SU-DHL-6 (cell line): ENCODE data around the gene R3HDM2.

ENCODE experiments used
- H2AFZ ChIP-seq: fragments of 200-600 bp; sonication (generic); 2 replicates; pipeline ENCODE4 v1.6.1; 2014; ENCODE audit warnings: low read depth, mild to moderate bottlenecking, moderate library complexity, mixed read lengths, antibody characterized with exemption, low read length; ENCODE audit not compliant: severe bottlenecking
- H3F3A ChIP-seq: fragments of 200-600 bp; shearing (Covaris generic); 2 replicates; pipeline ENCODE4 v1.6.0; 2016; ENCODE audit warnings: antibody characterized with exemption, mild to moderate bottlenecking; ENCODE audit not compliant: insufficient read depth
- H3K27ac ChIP-seq: fragments of 200-600 bp; sonication (generic); 2 replicates; pipeline ENCODE4 v1.5.1; 2016; ENCODE audit warnings: low read depth, mild to moderate bottlenecking, low read length, moderate library complexity, mixed read lengths
- H3K27me3 ChIP-seq: fragments of 200-600 bp; sonication (generic), shearing (Covaris generic); 2 replicates; pipeline ENCODE4 v1.6.0; 2014; ENCODE audit warnings: mild to moderate bottlenecking, low read length
- H3K36me3 ChIP-seq: fragments of 200-600 bp; sonication (generic); 2 replicates; pipeline ENCODE4 v1.6.1; 2014; ENCODE audit warnings: mild to moderate bottlenecking, low read length, mixed read lengths
- H3K4me2 ChIP-seq: fragments of 300-600, 200-600 bp; shearing (Covaris generic), sonication (generic); 2 replicates; pipeline ENCODE4 v1.6.0; 2014; ENCODE audit warnings: low read length, low read depth, mild to moderate bottlenecking; ENCODE audit not compliant: poor library complexity, severe bottlenecking
- H3K4me3 ChIP-seq: fragments of 200-600 bp; sonication (generic); 2 replicates; pipeline ENCODE4 v1.5.1; 2014; ENCODE audit warnings: antibody characterized with exemption, low read length, mild to moderate bottlenecking, mixed read lengths; ENCODE audit not compliant: insufficient read depth, poor library complexity, severe bottlenecking
- H3K79me2 ChIP-seq: fragments of 200-600 bp; sonication (generic); 2 replicates; pipeline ENCODE4 v1.6.1; 2014; ENCODE audit warnings: mild to moderate bottlenecking, low read length, moderate library complexity; ENCODE audit not compliant: insufficient read depth
- H3K9ac ChIP-seq: fragments of 200-600 bp; sonication (generic); 2 replicates; pipeline ENCODE4 v1.7.0; 2014; ENCODE audit warnings: mild to moderate bottlenecking, low read length
- H3K9me2 ChIP-seq: fragments of 200-600 bp; sonication (generic); replicated peaks from 2 replicates; pipeline ENCODE4 v1.6.1; 2014; ENCODE audit warnings: low read length; ENCODE audit not compliant: insufficient read depth
- H3K9me3 ChIP-seq: fragments of 200-600 bp; sonication (generic); 2 replicates; pipeline ENCODE4 v1.6.1; 2014; ENCODE audit warnings: low read length, mixed read lengths; ENCODE audit not compliant: insufficient read depth
- H4K20me1 ChIP-seq: fragments of 200-600 bp; sonication (generic); 2 replicates; pipeline ENCODE4 v1.6.1; 2014; ENCODE audit warnings: low read depth, mild to moderate bottlenecking, antibody characterized with exemption, low read length, moderate library complexity, mixed read lengths
- EZH2phosphoT487 ChIP-seq: fragments of 200-600 bp; sonication (generic), shearing (Covaris generic); conservative IDR thresholded peaks from 2 replicates; pipeline ENCODE4 v1.6.1; 2018; ENCODE audit warnings: mild to moderate bottlenecking, antibody characterized with exemption, low read length, moderate library complexity, mixed read lengths
- TF ChIP-seq, protein P1 (sequence below): fragments of 200-600 bp; sonication (generic); IDR thresholded peaks from one replicate; pipeline ENCODE4 v1.5.1; 2017; ENCODE audit warnings: antibody characterized with exemption, mild to moderate bottlenecking, low read length, moderate library complexity; ENCODE audit not compliant: insufficient read depth, poor library complexity, severe bottlenecking

Gene R3HDM2

GRCh38 chr12:57215668-57216013 lies 215.2 kb downstream of the R3HDM2 start:
- peaks cover 9% of the 10 kb centered on the region; the same call in 1 of the 2 replicates for H3K79me2 ChIP-seq
- H3K27ac ChIP-seq = no peak overlapping the region; the same call in 1 of the 2 replicates
- H3K4me2 ChIP-seq = peak overlapping the region; percentile 53
- no peaks in the 10 kb centered on the region for H3K36me3 ChIP-seq
- no peaks in the 10 kb centered on the region for H4K20me1 ChIP-seq
- TF ChIP-seq, protein P1, sequence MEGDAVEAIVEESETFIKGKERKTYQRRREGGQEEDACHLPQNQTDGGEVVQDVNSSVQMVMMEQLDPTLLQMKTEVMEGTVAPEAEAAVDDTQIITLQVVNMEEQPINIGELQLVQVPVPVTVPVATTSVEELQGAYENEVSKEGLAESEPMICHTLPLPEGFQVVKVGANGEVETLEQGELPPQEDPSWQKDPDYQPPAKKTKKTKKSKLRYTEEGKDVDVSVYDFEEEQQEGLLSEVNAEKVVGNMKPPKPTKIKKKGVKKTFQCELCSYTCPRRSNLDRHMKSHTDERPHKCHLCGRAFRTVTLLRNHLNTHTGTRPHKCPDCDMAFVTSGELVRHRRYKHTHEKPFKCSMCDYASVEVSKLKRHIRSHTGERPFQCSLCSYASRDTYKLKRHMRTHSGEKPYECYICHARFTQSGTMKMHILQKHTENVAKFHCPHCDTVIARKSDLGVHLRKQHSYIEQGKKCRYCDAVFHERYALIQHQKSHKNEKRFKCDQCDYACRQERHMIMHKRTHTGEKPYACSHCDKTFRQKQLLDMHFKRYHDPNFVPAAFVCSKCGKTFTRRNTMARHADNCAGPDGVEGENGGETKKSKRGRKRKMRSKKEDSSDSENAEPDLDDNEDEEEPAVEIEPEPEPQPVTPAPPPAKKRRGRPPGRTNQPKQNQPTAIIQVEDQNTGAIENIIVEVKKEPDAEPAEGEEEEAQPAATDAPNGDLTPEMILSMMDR = no peak
- TF ChIP-seq EZH2phosphoT487 = no peak
- no peaks in the 10 kb centered on the region for H3K9me3 ChIP-seq
- no peak overlapping the region for H3K4me3 ChIP-seq
- no peaks in the 10 kb centered on the region for H3K9me2 ChIP-seq
- H3F3A ChIP-seq = peaks cover 9% of the 10 kb centered on the region
- peak overlapping the region; percentile 7; the same call in 1 of the 2 replicates for H3K9ac ChIP-seq
- no peak overlapping the region for H2AFZ ChIP-seq
- no peaks in the 10 kb centered on the region for H3K27me3 ChIP-seq

- no peak overlapping the region for H3K27ac ChIP-seq
- no peaks in the 10 kb centered on the region for H3K27me3 ChIP-seq
- no peak overlapping the region for H3K9ac ChIP-seq
- H2AFZ ChIP-seq = no peak overlapping the region
- H3K79me2 ChIP-seq = peaks cover 9% of the 10 kb centered on the region; the same call in 1 of the 2 replicates
- H3K4me3 ChIP-seq = no peak overlapping the region
- H3K36me3 ChIP-seq = no peaks in the 10 kb centered on the region
- peaks cover 9% of the 10 kb centered on the region for H3F3A ChIP-seq
- H3K9me2 ChIP-seq = no peaks in the 10 kb centered on the region
- H3K4me2 ChIP-seq = no peak overlapping the region
- TF ChIP-seq, protein P1 = no peak
- no peak for TF ChIP-seq EZH2phosphoT487
- no peaks in the 10 kb centered on the region for H3K9me3 ChIP-seq
- no peaks in the 10 kb centered on the region for H4K20me1 ChIP-seq
These were observed 215.8 kb downstream of the R3HDM2 start for GRCh38 chr12:57215065-57215464.

GRCh38 chr12:57214398-57214781 lies 216.5 kb downstream of the R3HDM2 start:
- Histone ChIP-seq H4K20me1 (no peaks in the 10 kb centered on the region), H3K9me2 (no peaks in the 10 kb centered on the region), H3K4me2 (no peak overlapping the region), H3F3A (peaks cover 9% of the 10 kb centered on the region), H3K4me3 (no peak overlapping the region), H2AFZ (no peak overlapping the region), H3K27me3 (no peaks in the 10 kb centered on the region), H3K27ac (no peak overlapping the region), H3K9me3 (no peaks in the 10 kb centered on the region), H3K36me3 (no peaks in the 10 kb centered on the region), H3K9ac (no peak overlapping the region), H3K79me2 (peaks cover 5% of the 10 kb centered on the region; the same call in 1 of the 2 replicates)
- no peak for TF ChIP-seq EZH2phosphoT487
- TF ChIP-seq, protein P1 = peak; percentile 83
